GM23338 (cell line): ENCODE measurements around the gene SLC9A9. TPM values are rescaled to one million over a fixed set of nuclear protein-coding genes. Genes with fewer than 3 reads are reported as not detected.

ENCODE experiments used
- ATAC-seq: fragments of 200-7000 bp; cut with Tn5 transposase; 3 replicates; pipeline ENCODE4 v1.9.1; 2020
- DNase-seq: peaks from one replicate; pipeline ENCODE4 v3.0.0-alpha.2; 2015; ENCODE audit warnings: low spot score
- H2AFZ ChIP-seq: fragments of 200-600 bp; sonication (generic); 2 replicates; pipeline ENCODE4 v1.8.0; 2016; ENCODE audit warnings: antibody characterized with exemption, mild to moderate bottlenecking, moderate library complexity
- H3F3A ChIP-seq: fragments of 200-600 bp; sonication (generic); replicated peaks from 2 replicates; pipeline ENCODE4 v1.8.0; 2017; ENCODE audit warnings: antibody characterized with exemption, mixed run types, low read depth
- H3K27ac ChIP-seq: fragments of 200-600 bp; sonication (generic); 2 replicates; pipeline ENCODE4 v1.6.1; 2016; ENCODE audit warnings: low read depth
- H3K27me3 ChIP-seq: fragments of 200-600 bp; sonication (generic); 2 replicates; pipeline ENCODE4 v1.8.0; 2016; ENCODE audit warnings: mild to moderate bottlenecking, mixed run types, moderate library complexity; ENCODE audit not compliant: insufficient read depth
- H3K36me3 ChIP-seq: fragments of 200-600 bp; sonication (generic); 2 replicates; pipeline ENCODE4 v1.8.0; 2016; ENCODE audit warnings: mild to moderate bottlenecking; ENCODE audit not compliant: insufficient read depth
- H3K4me1 ChIP-seq: fragments of 200-600 bp; sonication (generic); 2 replicates; pipeline ENCODE4 v1.8.0; 2016; ENCODE audit warnings: mild to moderate bottlenecking, moderate library complexity; ENCODE audit not compliant: insufficient read depth
- H3K4me2 ChIP-seq: fragments of 200-600 bp; sonication (generic); 2 replicates; pipeline ENCODE4 v1.7.1; 2017; ENCODE audit warnings: mixed run types
- H3K4me3 ChIP-seq: fragments of 200-600 bp; sonication (generic); 2 replicates; pipeline ENCODE4 v1.6.1; 2016; ENCODE audit warnings: mixed run types
- H3K79me2 ChIP-seq: fragments of 200-600 bp; sonication (generic); replicated peaks from 2 replicates; pipeline ENCODE4 v1.8.0; 2017; ENCODE audit warnings: mild to moderate bottlenecking; ENCODE audit not compliant: insufficient read depth
- H3K9me2 ChIP-seq: fragments of 200-600 bp; sonication (generic); 2 replicates; pipeline ENCODE4 v1.8.0; 2017; ENCODE audit not compliant: insufficient read depth
- H4K20me1 ChIP-seq: fragments of 200-600 bp; sonication (generic); replicated peaks from 2 replicates; pipeline ENCODE4 v1.8.0; 2017; ENCODE audit warnings: mild to moderate bottlenecking; ENCODE audit not compliant: insufficient read depth
- H3K27ac Mint-ChIP-seq: 2 replicates; pipeline ENCODE4 v1.8.0; 2020; ENCODE audit warnings: inconsistent platforms, mild to moderate bottlenecking, moderate library complexity, mixed read lengths
- H3K27me3 Mint-ChIP-seq: 3 replicates; pipeline ENCODE4 v1.8.0; 2022; ENCODE audit warnings: low read depth, mild to moderate bottlenecking, moderate library complexity, mixed read lengths, inconsistent platforms; ENCODE audit not compliant: insufficient read depth, poor library complexity
- H3K36me3 Mint-ChIP-seq: 3 replicates; pipeline ENCODE4 v1.8.0; 2021; ENCODE audit warnings: low read depth, mild to moderate bottlenecking, inconsistent platforms, moderate library complexity, mixed read lengths
- H3K4me1 Mint-ChIP-seq: 3 replicates; pipeline ENCODE4 v1.8.0; 2020; ENCODE audit warnings: mild to moderate bottlenecking, inconsistent platforms, mixed read lengths
- H3K4me3 Mint-ChIP-seq: 3 replicates; pipeline ENCODE4 v1.8.0; 2021; ENCODE audit warnings: moderate library complexity, mild to moderate bottlenecking, inconsistent platforms, mixed read lengths
- H3K9me3 Mint-ChIP-seq: 3 replicates; pipeline ENCODE4 v1.8.0; 2020; ENCODE audit warnings: moderate library complexity, mild to moderate bottlenecking, inconsistent platforms, mixed read lengths
- CREB1 ChIP-seq: fragments of 250-450 bp; sonication (Bioruptor Pico); IDR thresholded peaks from 2 replicates; pipeline ENCODE4 v1.5.0; 2020; ENCODE audit warnings: low read depth, mild to moderate bottlenecking, moderate library complexity
- CTCF ChIP-seq, 2 experiments: fragments of 200-600 bp in 1 of 2; sonication (generic) in 1 of 2; conservative IDR thresholded peaks; 2 replicates each; pipeline versions ENCODE4 v1.5.1 to v1.6.1; 2016 to 2017; ENCODE audit warnings: antibody characterized with exemption in 2 of 2, low read depth in 2 of 2, mild to moderate bottlenecking in 2 of 2, moderate library complexity in 1 of 2
- ETS1 ChIP-seq: IDR thresholded peaks from 2 replicates; pipeline ENCODE4 v1.6.1; 2016; ENCODE audit warnings: antibody characterized with exemption
- NANOG ChIP-seq: IDR thresholded peaks from 2 replicates; pipeline ENCODE4 v1.6.1; 2016; ENCODE audit warnings: antibody characterized with exemption, borderline replicate concordance
- POLR2AphosphoS5 ChIP-seq: IDR thresholded peaks from 2 replicates; pipeline ENCODE4 v1.6.1; 2016; ENCODE audit warnings: antibody characterized with exemption, low read depth
- STAT1 ChIP-seq: IDR thresholded peaks from one replicate; pipeline ENCODE4 v1.6.1; 2016; ENCODE audit warnings: antibody characterized with exemption; ENCODE audit not compliant: unreplicated experiment
- ZNF462 ChIP-seq: fragments of 250-450 bp; sonication (Bioruptor Pico); IDR thresholded peaks from 2 replicates; pipeline ENCODE4 v1.5.0; 2020; ENCODE audit warnings: mild to moderate bottlenecking, moderate library complexity
- polyA plus RNA-seq: library from polyadenylated mRNA; unstranded; fragments of >200 nt; fragmentation: Nextera tagmentation; extraction: Ambion mirVana; gene quantifications from 2 replicates; pipeline ENCODE4 v1.2.1, GENCODE V29; 2016
- total RNA-seq: library from RNA; depleted of rRNA; stranded (reverse); fragments of >200 nt; shearing (Covaris generic); gene quantifications from 2 replicates; pipeline ENCODE4 v1.2.3, GENCODE V29; 2014

Gene SLC9A9
- total and polyA plus RNA-seq, 2 experiments from 2014 or later = 1.3 to 1.6 TPM

- TF ChIP-seq ZNF462 (CRISPR knock-in tag) (no peak), POLR2AphosphoS5 (no peak)
These were observed 490.0 kb downstream of the SLC9A9 start (continued) for GRCh38 chr3:143358155-143358792.

- Histone ChIP-seq H3K9me2 (peaks cover 4% of the 10 kb centered on the region; the same call in 1 of the 2 replicates), H4K20me1 (no peaks in the 10 kb centered on the region), H3K4me2 (no peak overlapping the region), H3K4me3 (no peak overlapping the region), H3K36me3 (no peaks in the 10 kb centered on the region), H3F3A (no peaks in the 10 kb centered on the region), H3K27me3 (no peaks in the 10 kb centered on the region), H3K79me2 (no peaks in the 10 kb centered on the region), H3K4me1 (no peaks in the 10 kb centered on the region), H2AFZ (no peak overlapping the region; the same call in 1 of the 2 replicates), H3K27ac (no peak overlapping the region)
- peaks cover 4% of the 10 kb centered on the region for H3K27me3 Mint-ChIP-seq
- no peak overlapping the region for H3K4me3 Mint-ChIP-seq
- peaks cover 6% of the 10 kb centered on the region for H3K4me1 Mint-ChIP-seq
- ATAC-seq (no peak), DNase-seq (no peak)
- no peaks in the 10 kb centered on the region for H3K9me3 Mint-ChIP-seq
- no peak overlapping the region for H3K27ac Mint-ChIP-seq
- H3K36me3 Mint-ChIP-seq = no peaks in the 10 kb centered on the region
- no peak for TF ChIP-seq ETS1
- TF ChIP-seq NANOG = no peak
- TF ChIP-seq STAT1 = no peak
- TF ChIP-seq CREB1 (CRISPR knock-in tag) = no peak
- no peak for TF ChIP-seq CTCF (conservative IDR thresholded peaks at IDR 0.05; ENCODE audit: low read depth in 2 of 2)
These were observed 490.6 kb downstream of the SLC9A9 start for GRCh38 chr3:143357700-143358099.
